Tibial artery (tissue), 4 donors: Measurements from ENCODE around the gene CSRNP3.
"Not testable (repeated sequence)": the region's sequence is repeated elsewhere in the genome, so short reads cannot be mapped to it uniquely, and the experiment has no call there.

ENCODE experiments used
- DNase-seq, 2 donors: peaks; one replicate each; pipeline ENCODE4 v3.0.0-alpha.2; 2019
- H3K27ac ChIP-seq, 2 donors: fragments of 200-600 bp; sonication (generic) in 1 of 2; 1 replicate in 1 of 2; 2 replicates in 1 of 2; pipeline ENCODE4 v1.5.1; 2018 to 2019; ENCODE audit warnings: mild to moderate bottlenecking in 1 of 2
- H3K27me3 ChIP-seq, 2 donors: fragments of 200-600 bp; sonication (generic) in 1 of 2; one replicate each; pipeline versions ENCODE4 v1.5.1 to v1.6.0; 2016 to 2019
- H3K36me3 ChIP-seq, 3 donors: fragments of 200-600 bp; sonication (generic) in 2 of 3; one replicate each; pipeline ENCODE4 v1.5.1; 2016 to 2019; ENCODE audit warnings: mild to moderate bottlenecking in 2 of 3
- H3K4me1 ChIP-seq, 4 donors: fragments of 200-600 bp; sonication (generic) in 2 of 4; 1 replicate in 3 of 4; 2 replicates in 1 of 4; pipeline ENCODE4 v1.5.1; 2016 to 2019
- H3K4me3 ChIP-seq, 2 donors: fragments of 200-600 bp; sonication (generic) in 1 of 2; 1 replicate in 1 of 2; 2 replicates in 1 of 2; pipeline ENCODE4 v1.5.1; 2018 to 2019; ENCODE audit warnings: mild to moderate bottlenecking in 2 of 2
- H3K9me3 ChIP-seq, 3 donors: fragments of 200-600 bp; sonication (generic) in 1 of 3; one replicate each; pipeline ENCODE4 v1.5.1; 2016 to 2019
- CTCF ChIP-seq, 2 experiments: fragments of 200-600 bp in 1 of 2; fragments of 450-650 bp in 1 of 2; IDR thresholded peaks; one replicate each; pipeline ENCODE4 v1.5.1; 2017 to 2019; ENCODE audit warnings: antibody characterized with exemption in 2 of 2, mild to moderate bottlenecking in 1 of 2, moderate library complexity in 1 of 2
- intact Hi-C: fragments of 100-400 bp; cut with DNase I; formaldehyde crosslinking; loops from one replicate; pipeline ENCODE4 v1.15.0; 2023; ENCODE audit warnings: low total_unique reads

The CSRNP3 gene

GRCh38 chr2:165660361-165660760, 190.9 kb downstream of the CSRNP3 start:
- H3K27me3 ChIP-seq, result no peaks in the 10 kb centered on the region
- intact Hi-C loops, result no loop called here
- DNase-seq, result no peak

GRCh38 chr2:165662720-165663119, 193.2 kb downstream of the CSRNP3 start:
- Histone ChIP-seq H3K27me3 (no peaks in the 10 kb centered on the region), H3K36me3 (no peaks in the 10 kb centered on the region), H3K4me1 (no peaks in the 10 kb centered on the region), H3K27ac (no peak overlapping the region), H3K9me3 (no peaks in the 10 kb centered on the region), H3K4me3 (no peak overlapping the region)
- no peak for TF ChIP-seq CTCF (IDR thresholded peaks at IDR 0.05)
- intact Hi-C loops, result no loop called here
- no peak for DNase-seq

More at GRCh38 chr2:165660361-165660760, 190.9 kb downstream of the CSRNP3 start:
- Histone ChIP-seq H3K27ac (no peak overlapping the region), H3K36me3 (no peaks in the 10 kb centered on the region), H3K4me1 (no peaks in the 10 kb centered on the region), H3K9me3 (no peaks in the 10 kb centered on the region), H3K4me3 (no peak overlapping the region)
- no peak for TF ChIP-seq CTCF (IDR thresholded peaks at IDR 0.05)

GRCh38 chr2:165665614-165666013, 196.1 kb downstream of the CSRNP3 start:
- Histone ChIP-seq H3K9me3 (no peaks in the 10 kb centered on the region), H3K27ac (no peak overlapping the region), H3K36me3 (no peaks in the 10 kb centered on the region), H3K4me1 (no peaks in the 10 kb centered on the region), H3K4me3 (no peak overlapping the region), H3K27me3 (no peaks in the 10 kb centered on the region)
- intact Hi-C loops, result no loop called here
- no peak for TF ChIP-seq CTCF (IDR thresholded peaks at IDR 0.05)
- DNase-seq, result no peak

GRCh38 chr2:165666073-165666472, 196.6 kb downstream of the CSRNP3 start:
- DNase-seq, H3K9me3 ChIP-seq, H3K4me1 ChIP-seq, intact Hi-C loops, H3K36me3 ChIP-seq, H3K27me3 ChIP-seq, H3K4me3 ChIP-seq, H3K27ac ChIP-seq: not testable (repeated sequence)

- Histone ChIP-seq H3K27ac (no peak overlapping the region), H3K4me3 (no peak overlapping the region), H3K36me3 (no peaks in the 10 kb centered on the region), H3K27me3 (no peaks in the 10 kb centered on the region), H3K9me3 (no peaks in the 10 kb centered on the region), H3K4me1 (no peaks in the 10 kb centered on the region)
- no peak for TF ChIP-seq CTCF (IDR thresholded peaks at IDR 0.05)
- intact Hi-C loops, result no loop called here
- no peak for DNase-seq
Observed at GRCh38 chr2:165666605-165667004, 197.1 kb downstream of the CSRNP3 start.

- no peak for TF ChIP-seq CTCF (IDR thresholded peaks at IDR 0.05)
- Histone ChIP-seq H3K36me3 (no peaks in the 10 kb centered on the region), H3K27me3 (no peaks in the 10 kb centered on the region), H3K4me3 (no peak overlapping the region), H3K27ac (no peak overlapping the region), H3K9me3 (no peaks in the 10 kb centered on the region), H3K4me1 (no peaks in the 10 kb centered on the region)
- no peak for DNase-seq
- intact Hi-C loops, result no loop called here
Observed at GRCh38 chr2:165667375-165667774, 197.9 kb downstream of the CSRNP3 start.
